Naive thymus-derived CD4-positive, alpha-beta T cell (primary cell): ENCODE data around the gene TMEM132C. TPM values are rescaled to one million over a fixed set of nuclear protein-coding genes. Genes with fewer than 3 reads are reported as not detected.

Experiments used
- ATAC-seq: fragments of 150-1000 bp; cut with Tn5 transposase; 2 replicates; pipeline ENCODE4 v1.10.0; 2021; ENCODE audit warnings: mild to moderate bottlenecking, moderate library complexity
- CTCF ChIA-PET: fragments of 350-600 bp; sonication (Branson Sonifier 250); formaldehyde crosslinking; loops from one replicate; lab custom pipeline; 2021; ENCODE audit warnings: antibody characterized with exemption; lab: Charles Lee
- POLR2A ChIA-PET: fragments of 350-600 bp; sonication (Branson Sonifier 250); formaldehyde crosslinking; loops from one replicate; lab custom pipeline; 2021; ENCODE audit warnings: antibody characterized with exemption, inconsistent platforms; lab: Charles Lee
- DNase-seq, 9 donors: peaks; one replicate each; pipeline versions ENCODE4 v3.0.0 to v3.0.0-alpha.2; 2020 to 2022; ENCODE audit warnings: mixed read lengths in 1 of 9
- H3K27ac ChIP-seq: one replicate; pipeline ENCODE4 v1.7.0; 2013; ENCODE audit warnings: mild to moderate bottlenecking, low read depth, low read length, moderate library complexity
- H3K27me3 ChIP-seq, 2 donors: one replicate each; pipeline ENCODE4 v1.7.0; 2013; ENCODE audit warnings: low read length in 2 of 2, mild to moderate bottlenecking in 2 of 2, moderate library complexity in 2 of 2; ENCODE audit not compliant: control insufficient read depth in 2 of 2, insufficient read depth in 2 of 2
- H3K36me3 ChIP-seq, 3 experiments: 1 replicate in 2 of 3; 2 replicates in 1 of 3; pipeline ENCODE4 v1.7.0; 2013; ENCODE audit warnings: low read length in 3 of 3, mild to moderate bottlenecking in 3 of 3, moderate library complexity in 1 of 3; ENCODE audit not compliant: insufficient read depth in 3 of 3, control insufficient read depth in 2 of 3
- H3K4me1 ChIP-seq, 2 donors: one replicate each; pipeline ENCODE4 v1.7.0; 2013; ENCODE audit warnings: low read length in 2 of 2, mild to moderate bottlenecking in 2 of 2, moderate library complexity in 1 of 2; ENCODE audit not compliant: control insufficient read depth in 2 of 2, insufficient read depth in 2 of 2
- H3K4me3 ChIP-seq: 2 replicates; pipeline ENCODE4 v1.7.0; 2013; ENCODE audit warnings: mild to moderate bottlenecking, low read length
- H3K9me3 ChIP-seq, 3 experiments: 1 replicate in 2 of 3; 2 replicates in 1 of 3; pipeline ENCODE4 v1.7.0; 2013; ENCODE audit warnings: low read length in 3 of 3; ENCODE audit not compliant: control insufficient read depth in 2 of 3
- H3K27ac Mint-ChIP-seq, 9 donors: one replicate each; pipeline ENCODE4 v1.8.0; 2020 to 2022; ENCODE audit warnings: mixed read lengths in 9 of 9, mild to moderate bottlenecking in 8 of 9, moderate library complexity in 5 of 9, inconsistent platforms in 2 of 9
- H3K27me3 Mint-ChIP-seq, 5 donors: one replicate each; pipeline ENCODE4 v1.8.0; 2021 to 2022; ENCODE audit warnings: mixed read lengths in 5 of 5, mild to moderate bottlenecking in 1 of 5
- H3K36me3 Mint-ChIP-seq, 5 donors: one replicate each; pipeline ENCODE4 v1.8.0; 2020 to 2022; ENCODE audit warnings: mixed read lengths in 5 of 5, mild to moderate bottlenecking in 3 of 5, inconsistent platforms in 1 of 5
- H3K4me1 Mint-ChIP-seq, 7 donors: one replicate each; pipeline ENCODE4 v1.8.0; 2020 to 2022; ENCODE audit warnings: mixed read lengths in 7 of 7, mild to moderate bottlenecking in 3 of 7, inconsistent platforms in 1 of 7
- H3K4me3 Mint-ChIP-seq, 10 donors: one replicate each; pipeline ENCODE4 v1.8.0; 2020 to 2022; ENCODE audit warnings: mild to moderate bottlenecking in 10 of 10, mixed read lengths in 10 of 10, moderate library complexity in 6 of 10, inconsistent platforms in 2 of 10
- H3K9me3 Mint-ChIP-seq, 11 donors: one replicate each; pipeline ENCODE4 v1.8.0; 2020 to 2022; ENCODE audit warnings: mixed read lengths in 11 of 11, mild to moderate bottlenecking in 4 of 11, inconsistent platforms in 1 of 11, moderate library complexity in 1 of 11
- intact Hi-C, 2 donors: fragments of 100-400 bp; cut with micrococcal nuclease; formaldehyde crosslinking; loops; one replicate each; pipeline ENCODE4 v1.15.1; 2023
- polyA plus RNA-seq, 2 donors: library from polyadenylated mRNA; unstranded; fragments of 300-500 nt; fragmentation: Illumina TruSeq; gene quantifications; one replicate each; pipeline ENCODE4 v1.2.3, GENCODE V29; 2021
- total RNA-seq, 6 experiments: library from RNA in 5 of 6; stranded (reverse) in 5 of 6; gene quantifications; 1 replicate in 5 of 6; 2 replicates in 1 of 6; pipeline ENCODE4 v1.2.3 and lab custom pipeline; 2021 to 2026

Gene TMEM132C
- total and polyA plus RNA-seq, 7 experiments from 2014 or later = not detected

DNA sequence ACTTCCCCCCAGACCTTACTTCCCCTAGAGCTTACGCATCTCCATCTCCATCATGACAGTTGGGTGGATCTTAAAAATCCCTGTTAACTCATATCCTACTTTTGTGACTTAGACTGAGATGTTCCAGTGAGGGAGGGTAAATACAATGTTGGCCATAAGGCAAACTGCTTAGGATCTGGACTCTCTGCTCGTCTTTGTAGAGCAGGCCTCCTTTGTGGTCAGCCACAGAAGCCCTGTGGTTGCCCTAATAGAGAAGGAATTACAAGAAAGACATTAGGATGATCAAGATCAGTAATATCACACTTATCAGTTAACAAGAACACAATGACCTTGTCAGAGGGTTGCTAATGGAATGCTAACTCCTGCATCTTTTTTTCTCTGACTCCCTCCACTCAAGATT lies 52.0 kb downstream of the TMEM132C start:
- ChIA-PET CTCF (no interaction called here), POLR2A (no interaction called here)
- Histone ChIP-seq H3K9me3 (peaks cover 0 to 2% (median 0%) of the 10 kb centered on the region in 3 experiments), H3K4me1 (no peaks in the 10 kb centered on the region), H3K36me3 (no peaks in the 10 kb centered on the region), H3K27ac (no peak overlapping the region), H3K4me3 (no peak overlapping the region), H3K27me3 (no peaks in the 10 kb centered on the region)
- Mint-ChIP-seq H3K4me3 (no peak overlapping the region), H3K27ac (no peak overlapping the region), H3K9me3 (peaks cover 0 to 26% (median 13%) of the 10 kb centered on the region in 11 donors), H3K36me3 (peaks cover 0 to 6% (median 0%) of the 10 kb centered on the region in 5 donors), H3K27me3 (peaks cover 0 to 9% (median 0%) of the 10 kb centered on the region in 5 donors), H3K4me1 (peaks cover 0 to 1% (median 0%) of the 10 kb centered on the region in 7 donors)
- intact Hi-C loops = no loop called here
- DNase-seq (no peak), ATAC-seq (no peak)

DNA sequence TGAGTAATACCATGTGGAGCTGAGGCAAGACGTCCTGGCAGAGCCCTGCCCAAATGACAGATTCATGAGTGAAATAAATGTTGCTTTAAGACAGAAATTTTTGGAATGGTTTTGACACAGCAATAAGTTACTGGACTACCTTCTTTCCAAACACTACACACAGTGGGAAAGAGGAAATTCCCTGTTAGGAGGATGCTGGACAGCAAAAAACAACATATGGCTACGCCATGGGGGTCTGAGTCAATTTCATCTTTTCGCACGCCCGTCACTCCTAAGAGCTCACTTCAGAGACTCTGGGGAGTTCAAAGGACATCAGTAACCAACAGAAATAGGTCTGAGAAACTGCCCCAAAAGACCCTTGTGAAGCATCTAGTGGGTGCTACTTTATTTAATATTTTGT lies 55.4 kb downstream of the TMEM132C start:
- Histone ChIP-seq H3K27ac (no peak overlapping the region), H3K4me1 (no peaks in the 10 kb centered on the region), H3K36me3 (no peaks in the 10 kb centered on the region), H3K4me3 (no peak overlapping the region), H3K27me3 (no peaks in the 10 kb centered on the region), H3K9me3 (peaks cover 0 to 2% (median 0%) of the 10 kb centered on the region in 3 experiments)
- Mint-ChIP-seq H3K4me3 (no peak overlapping the region), H3K27ac (no peak overlapping the region), H3K9me3 (peaks cover 0 to 23% (median 12%) of the 10 kb centered on the region in 11 donors), H3K27me3 (no peaks in the 10 kb centered on the region), H3K36me3 (peaks cover 0 to 3% (median 0%) of the 10 kb centered on the region in 5 donors), H3K4me1 (no peaks in the 10 kb centered on the region)
- ATAC-seq = no peak
- CTCF ChIA-PET = no interaction called here
- POLR2A ChIA-PET = no interaction called here
- no peak for DNase-seq
- intact Hi-C loops = no loop called here

DNA sequence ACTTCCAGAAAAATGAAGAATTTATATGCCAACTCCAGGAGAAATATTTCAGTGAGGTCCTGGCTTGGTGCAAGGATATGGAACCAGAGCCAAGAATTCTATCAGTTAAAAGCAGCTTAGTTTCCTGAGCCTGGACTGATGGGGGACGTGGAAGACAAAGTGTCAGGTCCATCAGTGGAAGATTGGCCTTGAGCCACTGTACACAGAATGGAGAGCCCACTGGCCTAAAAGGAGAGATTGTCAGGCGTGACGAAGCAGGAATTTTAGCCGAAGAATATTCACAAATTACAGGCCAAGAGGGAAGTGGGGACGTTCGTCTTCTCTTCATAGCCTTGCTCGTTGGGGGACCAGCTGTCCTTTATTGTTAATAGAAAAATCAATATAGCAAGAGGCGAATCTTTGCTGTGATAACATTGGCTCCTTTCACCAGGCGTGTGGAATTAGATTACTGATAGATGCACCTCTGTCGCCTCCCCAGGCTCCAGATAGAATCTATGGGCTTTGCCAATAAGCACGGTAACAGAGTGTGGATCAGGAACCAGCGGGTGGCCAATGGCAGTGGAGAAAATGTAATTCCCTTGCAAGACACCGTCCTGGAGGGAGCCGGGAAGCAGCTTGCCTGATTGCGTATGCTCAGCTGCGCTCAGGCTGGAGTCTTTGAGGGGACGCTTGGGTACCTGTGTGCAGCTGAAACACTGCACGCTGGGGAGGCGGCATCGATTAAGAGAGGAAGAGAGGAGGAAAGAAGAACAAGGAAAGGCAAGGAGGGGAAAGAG lies 56.4 kb downstream of the TMEM132C start:
- Mint-ChIP-seq H3K36me3 (peaks cover 0 to 3% (median 0%) of the 10 kb centered on the region in 5 donors), H3K9me3 (peaks cover 0 to 27% (median 13%) of the 10 kb centered on the region in 11 donors), H3K27me3 (peaks cover 0 to 3% (median 0%) of the 10 kb centered on the region in 5 donors), H3K4me1 (no peaks in the 10 kb centered on the region), H3K4me3 (no peak overlapping the region), H3K27ac (peak overlapping the region in 1 of 9 donors; percentile 53)
- H3K4me3 ChIP-seq = no peak overlapping the region
- CTCF ChIA-PET = no interaction called here
- H3K4me1 ChIP-seq = no peaks in the 10 kb centered on the region
- no peak overlapping the region for H3K27ac ChIP-seq
- no peak for ATAC-seq
- intact Hi-C loops = no loop called here
- H3K27me3 ChIP-seq = no peaks in the 10 kb centered on the region
- no peaks in the 10 kb centered on the region for H3K36me3 ChIP-seq
- no peak for DNase-seq
- POLR2A ChIA-PET = no interaction called here
- H3K9me3 ChIP-seq = peaks cover 0 to 2% (median 0%) of the 10 kb centered on the region in 3 experiments

DNA sequence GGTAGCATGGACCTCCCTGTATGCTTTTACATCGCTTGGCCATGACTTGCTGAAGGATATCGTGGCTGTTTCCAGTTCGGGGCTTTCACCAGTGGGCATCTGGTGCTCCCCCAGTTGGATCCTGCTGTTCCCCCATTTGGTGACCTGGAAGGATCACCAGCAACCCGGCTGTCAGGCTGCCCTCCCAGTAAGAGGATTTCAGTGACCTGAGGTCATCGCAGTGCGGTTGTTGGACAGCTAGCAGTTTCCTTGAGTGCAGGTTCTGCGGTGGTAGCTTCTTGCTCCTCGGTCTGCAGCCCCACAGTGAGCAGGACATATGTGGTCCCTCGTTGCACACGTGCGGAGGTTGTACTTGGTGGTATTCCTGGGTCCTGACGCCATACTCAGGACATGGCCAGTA lies 58.7 kb downstream of the TMEM132C start:
- Mint-ChIP-seq H3K36me3 (peaks cover 0 to 3% (median 0%) of the 10 kb centered on the region in 5 donors), H3K9me3 (peaks cover 0 to 20% (median 7%) of the 10 kb centered on the region in 11 donors), H3K4me3 (no peak overlapping the region), H3K27me3 (peaks cover 0 to 3% (median 0%) of the 10 kb centered on the region in 5 donors), H3K27ac (no peak overlapping the region), H3K4me1 (no peaks in the 10 kb centered on the region)
- CTCF ChIA-PET = no interaction called here
- no peak for DNase-seq
- no peaks in the 10 kb centered on the region for H3K4me1 ChIP-seq
- no peak for ATAC-seq
- intact Hi-C loops = no loop called here
- POLR2A ChIA-PET = no interaction called here
- no peak overlapping the region for H3K27ac ChIP-seq
- H3K27me3 ChIP-seq = no peaks in the 10 kb centered on the region
- no peak overlapping the region for H3K4me3 ChIP-seq
- peaks cover 0 to 7% (median 0%) of the 10 kb centered on the region in 3 experiments for H3K9me3 ChIP-seq
- no peaks in the 10 kb centered on the region for H3K36me3 ChIP-seq

DNA sequence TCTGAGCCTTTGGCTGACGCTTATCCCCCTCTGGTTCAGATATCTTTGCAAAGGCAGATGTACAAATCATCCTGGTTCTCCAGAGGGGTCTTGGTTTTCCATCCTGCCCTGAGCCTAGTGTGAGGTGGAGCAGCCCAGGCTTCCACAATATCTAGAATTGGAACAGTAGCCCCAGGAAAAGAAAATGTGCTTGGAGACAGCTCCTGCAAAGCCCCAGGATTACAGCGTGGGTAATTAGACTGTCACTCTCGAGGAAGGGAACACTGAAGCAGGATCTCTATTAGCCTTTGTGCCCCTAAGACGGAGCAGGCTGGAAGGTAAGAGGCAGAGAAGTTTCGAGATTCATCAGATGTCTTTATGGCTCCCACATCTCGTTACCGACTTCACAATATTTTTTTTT lies 59.4 kb downstream of the TMEM132C start:
- ChIA-PET POLR2A (no interaction called here), CTCF (no interaction called here)
- intact Hi-C loops = no loop called here
- Histone ChIP-seq H3K36me3 (no peaks in the 10 kb centered on the region), H3K27ac (no peak overlapping the region), H3K4me3 (no peak overlapping the region), H3K4me1 (no peaks in the 10 kb centered on the region), H3K9me3 (peaks cover 0 to 7% (median 0%) of the 10 kb centered on the region in 3 experiments), H3K27me3 (no peaks in the 10 kb centered on the region)
- ATAC-seq (no peak), DNase-seq (no peak)
- H3K36me3 Mint-ChIP-seq = no peaks in the 10 kb centered on the region
- no peaks in the 10 kb centered on the region for H3K4me1 Mint-ChIP-seq
- H3K9me3 Mint-ChIP-seq = peaks cover 0 to 18% (median 8%) of the 10 kb centered on the region in 11 donors
- no peak overlapping the region for H3K27ac Mint-ChIP-seq
- H3K4me3 Mint-ChIP-seq = no peak overlapping the region
- peaks cover 0 to 3% (median 0%) of the 10 kb centered on the region in 5 donors for H3K27me3 Mint-ChIP-seq

DNA sequence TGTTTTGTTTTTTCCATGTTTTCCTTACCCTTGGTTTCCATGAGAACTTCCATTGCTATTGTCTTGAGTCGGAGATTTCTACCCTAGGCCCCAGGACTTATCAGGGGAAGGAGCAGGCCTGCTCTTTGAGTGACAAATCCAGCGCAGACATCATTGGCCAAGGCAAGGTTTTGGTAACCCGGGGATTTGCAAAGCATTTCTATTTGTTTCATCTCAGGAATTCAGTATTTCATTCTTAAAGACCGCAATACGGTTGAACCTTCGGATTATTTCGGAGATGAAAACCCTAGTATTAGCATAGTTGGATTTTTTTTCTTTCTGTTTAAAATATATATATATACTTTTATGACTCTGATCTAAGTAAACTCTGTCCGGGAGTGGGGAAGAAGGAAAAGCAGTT lies 62.0 kb downstream of the TMEM132C start:
- no peak for DNase-seq
- intact Hi-C loops = no loop called here
- ATAC-seq = no peak
- no peaks in the 10 kb centered on the region for H3K36me3 ChIP-seq
- peaks cover 0 to 13% (median 2%) of the 10 kb centered on the region in 11 donors for H3K9me3 Mint-ChIP-seq
- no peak overlapping the region for H3K4me3 Mint-ChIP-seq
- H3K4me1 ChIP-seq = no peaks in the 10 kb centered on the region
- H3K27ac Mint-ChIP-seq = no peak overlapping the region
- H3K27me3 Mint-ChIP-seq = peaks cover 0 to 3% (median 0%) of the 10 kb centered on the region in 5 donors
- no peaks in the 10 kb centered on the region for H3K27me3 ChIP-seq
- ChIA-PET POLR2A (no interaction called here), CTCF (no interaction called here)
- no peak overlapping the region for H3K27ac ChIP-seq
- H3K36me3 Mint-ChIP-seq = no peaks in the 10 kb centered on the region
- peaks cover 0 to 4% (median 0%) of the 10 kb centered on the region in 3 experiments for H3K9me3 ChIP-seq
- no peaks in the 10 kb centered on the region for H3K4me1 Mint-ChIP-seq
- no peak overlapping the region for H3K4me3 ChIP-seq
